ENCODE data around the gene AGPAT2.

- TF ChIP-seq POLR2A (IDR thresholded peaks at IDR 0.05) (no peak), CTCF (IDR thresholded peaks at IDR 0.05 in 4 of 5, conservative IDR thresholded peaks at IDR 0.05 in 1 of 5) (no peak)
These were observed 26.2 kb downstream of the AGPAT2 start for GRCh38 chr9:136660971-136661550.
